HepG2 (cell line): Measurements from ENCODE around the gene RPL34. TPM values are rescaled to one million over a fixed set of nuclear protein-coding genes. Genes with fewer than 3 reads are reported as not detected.

ENCODE experiments used
- ATAC-seq: fragments of 200-7000 bp; cut with Tn5 transposase; 3 replicates; pipeline ENCODE4 v1.9.1; 2020; ENCODE audit warnings: mild to moderate bottlenecking, moderate library complexity
- BruUV-seq: library from RNA; stranded (reverse); fragments of 400-500 nt; replicated peaks from 2 replicates; lab custom pipeline; 2021; lab: Mats Ljungman, UMichigan
- CTCF ChIA-PET: fragments of 300-600 bp; formaldehyde crosslinking; extraction: SDS; loops from one replicate; lab custom pipeline; 2021; ENCODE audit warnings: low total read pairs, inconsistent platforms, low intra/inter-chr PET ratio; lab: Yijun Ruan, JAX
- POLR2A ChIA-PET: fragments of 350-600 bp; sonication (Branson Sonifier 250); formaldehyde crosslinking; loops from one replicate; lab custom pipeline; 2020; ENCODE audit warnings: antibody characterized with exemption, inconsistent platforms; lab: Yijun Ruan, JAX
- DNase-seq: peaks from one replicate; pipeline ENCODE4 v3.0.0-alpha.2; 2015; ENCODE audit warnings: low spot score
- FAIRE-seq: peaks from 3 replicates; lab custom pipeline; 2011; peaks lifted over from hg19 to GRCh38; lab: Jason Lieb, UNC
- H2AFZ ChIP-seq: one replicate; pipeline ENCODE4 v1.6.1; 2011; ENCODE audit warnings: low read length, inconsistent platforms
- H3K27ac ChIP-seq: fragments of 300-600 bp; 3 replicates; pipeline ENCODE4 v1.8.0; 2011; ENCODE audit warnings: mixed run types, mild to moderate bottlenecking, mixed read lengths, low read length, inconsistent platforms; ENCODE audit not compliant: insufficient read depth; ENCODE audit errors: extremely low read length
- H3K27me3 ChIP-seq, 2 experiments: fragments of 200-600 bp in 1 of 2; 2 replicates in 1 of 2; 3 replicates in 1 of 2; pipeline versions ENCODE4 v1.6.0 to v1.8.0; 2011; ENCODE audit warnings: low read length in 2 of 2, mild to moderate bottlenecking in 2 of 2, moderate library complexity in 2 of 2, inconsistent platforms in 1 of 2; ENCODE audit not compliant: insufficient read depth in 2 of 2, control insufficient read depth in 1 of 2
- H3K36me3 ChIP-seq, 2 experiments: fragments of 200-600 bp in 1 of 2; replicated peaks in 1 of 2; 2 replicates in 1 of 2; 3 replicates in 1 of 2; pipeline versions ENCODE4 v1.5.1 to v1.8.0; 2011; ENCODE audit warnings: low read length in 2 of 2, inconsistent platforms in 1 of 2; ENCODE audit not compliant: insufficient read depth in 2 of 2, control insufficient read depth in 1 of 2
- H3K4me1 ChIP-seq: 2 replicates; pipeline ENCODE4 v1.5.1; 2012; ENCODE audit warnings: low read length, inconsistent platforms; ENCODE audit not compliant: insufficient read depth
- H3K4me2 ChIP-seq: 2 replicates; pipeline ENCODE4 v1.6.0; 2011; ENCODE audit warnings: low read depth, low read length, inconsistent platforms
- H3K4me3 ChIP-seq, 3 experiments: fragments of 200-600 bp in 1 of 3; sonication (generic), shearing (Covaris generic) in 1 of 3; replicated peaks in 1 of 3; 2 replicates each; pipeline ENCODE4 v1.5.1; 2011 to 2016; ENCODE audit warnings: low read length in 3 of 3, inconsistent platforms in 2 of 3, low read depth in 2 of 3, mild to moderate bottlenecking in 2 of 3, control low read depth in 1 of 3, mixed read lengths in 1 of 3; ENCODE audit not compliant: insufficient read depth in 1 of 3
- H3K79me2 ChIP-seq: one replicate; pipeline ENCODE4 v1.6.1; 2011; ENCODE audit warnings: low read length, inconsistent platforms; ENCODE audit not compliant: insufficient read depth
- H3K9ac ChIP-seq: 2 replicates; pipeline ENCODE4 v1.6.0; 2011; ENCODE audit warnings: mild to moderate bottlenecking, low read depth, low read length, inconsistent platforms; ENCODE audit not compliant: insufficient read depth
- H3K9me3 ChIP-seq: 2 replicates; pipeline ENCODE4 v1.5.1; 2012; ENCODE audit warnings: mild to moderate bottlenecking, low read length
- H4K20me1 ChIP-seq: 2 replicates; pipeline ENCODE4 v1.6.0; 2011; ENCODE audit warnings: inconsistent platforms, mild to moderate bottlenecking, low read length, moderate library complexity; ENCODE audit not compliant: insufficient read depth
- ATF5 ChIP-seq: sonication (generic); formaldehyde crosslinking; IDR thresholded peaks from 2 replicates; pipeline ENCODE4 v1.4.0; 2020; ENCODE audit warnings: mild to moderate bottlenecking, low read depth, missing genetic modification reagents
- GLI4 ChIP-seq: sonication (generic); formaldehyde crosslinking; IDR thresholded peaks from 2 replicates; pipeline ENCODE4 v1.5.1; 2020; ENCODE audit warnings: missing genetic modification reagents, mild to moderate bottlenecking, moderate library complexity, borderline replicate concordance
- HIVEP1 ChIP-seq: sonication (generic); formaldehyde crosslinking; IDR thresholded peaks from 2 replicates; pipeline ENCODE4 v1.4.0; 2020; ENCODE audit warnings: mild to moderate bottlenecking, missing genetic modification reagents
- HMGXB4 ChIP-seq, 2 experiments: sonication (generic) in 1 of 2; formaldehyde crosslinking in 1 of 2; IDR thresholded peaks; 2 replicates each; pipeline versions ENCODE4 v1.4.0 to v1.6.1; 2018 to 2020; ENCODE audit warnings: missing genetic modification reagents in 2 of 2, borderline replicate concordance in 1 of 2, low read depth in 1 of 2, mild to moderate bottlenecking in 1 of 2, missing biosample characterization in 1 of 2
- HOXA7 ChIP-seq: sonication (generic); formaldehyde crosslinking; IDR thresholded peaks from 2 replicates; pipeline ENCODE4 v1.8.1; 2022; ENCODE audit warnings: mild to moderate bottlenecking, missing genetic modification reagents, moderate library complexity
- MNT ChIP-seq: fragments of 450-650 bp; IDR thresholded peaks from 2 replicates; pipeline ENCODE4 v1.6.1; 2016
- NR2F6 ChIP-seq, 2 experiments: IDR thresholded peaks; 2 replicates each; pipeline ENCODE4 v1.6.1; 2016; ENCODE audit warnings: antibody characterized with exemption in 1 of 2, mild to moderate bottlenecking in 1 of 2
- RXRB ChIP-seq: IDR thresholded peaks from 2 replicates; pipeline ENCODE4 v1.6.1; 2016; ENCODE audit warnings: borderline replicate concordance, missing genetic modification reagents, missing compliant biosample characterization
- ZNF207 ChIP-seq: fragments of 450-650 bp; IDR thresholded peaks from 2 replicates; pipeline ENCODE4 v1.6.1; 2016; ENCODE audit warnings: antibody characterized with exemption, borderline replicate concordance
- ZNF343 ChIP-seq: sonication (generic); formaldehyde crosslinking; IDR thresholded peaks from 2 replicates; pipeline ENCODE4 v1.4.0; 2020; ENCODE audit warnings: mild to moderate bottlenecking, missing genetic modification reagents
- ZNF7 ChIP-seq: IDR thresholded peaks from 2 replicates; pipeline ENCODE4 v1.6.1; 2016; ENCODE audit warnings: missing biosample characterization, missing genetic modification reagents
- ZNF720 ChIP-seq: sonication (generic); formaldehyde crosslinking; IDR thresholded peaks from 2 replicates; pipeline ENCODE4 v1.4.0; 2020; ENCODE audit warnings: missing genetic modification reagents
- WGBS: methylation state at CpG from one replicate; pipeline ENCODE4 v1.1.6; 2017; ENCODE audit warnings: low lambda C conversion rate; 5-methylcytosine and 5-hydroxymethylcytosine counted together
- in situ Hi-C: cut with HindIII; loops from 2 replicates; pipeline ENCODE4 v1.10.0; 2017; ENCODE audit warnings: low pct_unique_long_range_greater_than_20kb; ENCODE audit not compliant: extremely low pct_ligation_motif_present
- intact Hi-C: fragments of 100-400 bp; cut with micrococcal nuclease; formaldehyde crosslinking; loops from one replicate; pipeline ENCODE4 v1.10.0; 2022; ENCODE audit not compliant: unreplicated experiment
- polyA plus RNA-seq, 8 experiments: library from polyadenylated mRNA; depleted of rRNA in 3 of 8; stranded (reverse) in 7 of 8; unstranded in 1 of 8; fragments of >200 nt; fragmentation: Illumina TruSeq in 4 of 8; extraction: Trizol in 4 of 8; gene quantifications; 2 replicates each; pipeline versions ENCODE4 v1.2.1 to v1.2.3, GENCODE V29; 2011 to 2016; ENCODE audit warnings: low read depth in 4 of 8, missing spikeins in 1 of 8, mixed read lengths in 1 of 8; ENCODE audit not compliant: insufficient read depth in 1 of 8
- total RNA-seq, 5 experiments: library from RNA; depleted of rRNA; stranded (reverse); fragments of >200 nt; fragmentation: Illumina TruSeq; extraction: Trizol; gene quantifications; 2 replicates each; pipeline ENCODE4 v1.2.3, GENCODE V29; 2016; ENCODE audit warnings: low read depth in 1 of 5

RPL34 gene
- total and polyA plus RNA-seq, 2 of the 13 experiments (the other 11 are each of a cell fraction or from before 2014, with no cell fraction given), result 2,235 to 3,985 TPM

GRCh38 chr4:108611365-108611764 lies 9.0 kb upstream of the RPL34 start:
- POLR2A ChIA-PET, result interaction anchor here (1.1 kb wide), 1 partner anchor 9 kb away, joined by 3 read pairs; the partner anchor contains the start of gene RPL34
- no peaks in the 10 kb centered on the region for H3K9me3 ChIP-seq
- FAIRE-seq (no peak), DNase-seq (no peak), ATAC-seq (no peak)
- CTCF ChIA-PET, result no interaction called here
- no peak overlapping the region for H3K27ac ChIP-seq
- 72% methylated on average over 10 of the region's 10 CpGs for WGBS
- TF ChIP-seq HMGXB4 (CRISPR knock-in tag; IDR thresholded peaks at IDR 0.05; ENCODE audit: borderline replicate concordance in 1 of 2, low read depth in 1 of 2) (no peak), ZNF7 (CRISPR knock-in tag) (no peak), MNT (no peak), NR2F6 (IDR thresholded peaks at IDR 0.05) (no peak), NR2F6 (CRISPR knock-in tag; IDR thresholded peaks at IDR 0.05) (no peak), HOXA7 (CRISPR knock-in tag) (no peak), HIVEP1 (CRISPR knock-in tag) (no peak), ATF5 (CRISPR knock-in tag) (no peak), ZNF343 (no peak), RXRB (CRISPR knock-in tag) (no peak), GLI4 (CRISPR knock-in tag) (no peak), ZNF207 (no peak), ZNF720 (CRISPR knock-in tag) (no peak)
- H3K9ac ChIP-seq, result no peak overlapping the region
- in situ Hi-C loops (no loop called here), intact Hi-C loops (no loop called here)
- H3K36me3 ChIP-seq, result no peaks in the 10 kb centered on the region
- BruUV-seq, result no TSS peak
- H3K4me3 ChIP-seq, result no peak overlapping the region
- H3K4me2 ChIP-seq, result no peak overlapping the region
- no peak overlapping the region for H2AFZ ChIP-seq
- H3K4me1 ChIP-seq, result no peaks in the 10 kb centered on the region
- H3K79me2 ChIP-seq, result no peaks in the 10 kb centered on the region
- no peaks in the 10 kb centered on the region for H3K27me3 ChIP-seq
- no peaks in the 10 kb centered on the region for H4K20me1 ChIP-seq
